GM18873 (cell line): ENCODE results near the gene LCK.
"Not testable (repeated sequence)": the region's sequence is repeated elsewhere in the genome, so short reads cannot be mapped to it uniquely, and the experiment has no call there.

ENCODE experiments used
- ATAC-seq: cut with Tn5 transposase; IDR thresholded peaks from one replicate; pipeline ENCODE4 v1.9.1; 2021; ENCODE audit warnings: mild to moderate bottlenecking, moderate library complexity, moderate number of reproducible peaks; ENCODE audit not compliant: unreplicated experiment, low FRiP score

Gene LCK

GRCh38 chr1:32239337-32239736 lies 11.7 kb upstream of the LCK start:
- no peak for ATAC-seq

GRCh38 chr1:32239790-32240139 lies 11.3 kb upstream of the LCK start:
- ATAC-seq, result no peak

- ATAC-seq, result no peak
Measured at GRCh38 chr1:32240140-32240951, 10.7 kb upstream of the LCK start.

- no peak for ATAC-seq
Measured at GRCh38 chr1:32241001-32241763, 9.9 kb upstream of the LCK start.

- no peak for ATAC-seq
Measured at GRCh38 chr1:32242341-32242851, 8.7 kb upstream of the LCK start.

- ATAC-seq, result no peak
Measured at GRCh38 chr1:32246888-32247273, 4.2 kb upstream of the LCK start, which contains the start of gene FAM167B. TSS of gene FAM167B (plus strand) at chr1:32247222. CDS start at chr1:32247422, 200 bp downstream.

- no peak for ATAC-seq
Measured at GRCh38 chr1:32247452-32247851, 3.6 kb upstream of the LCK start.

GRCh38 chr1:32247983-32248889 lies 2.8 kb upstream of the LCK start:
- no peak for ATAC-seq

- ATAC-seq, result peak; percentile 39
Measured at GRCh38 chr1:32249831-32250525, 1.1 kb upstream of the LCK start.

- ATAC-seq, result no peak
Measured at GRCh38 chr1:32255072-32256071, 4.3 kb downstream of the LCK start.

- ATAC-seq, result no peak
Measured at GRCh38 chr1:32256473-32257226, 5.6 kb downstream of the LCK start.

- no peak for ATAC-seq
Measured at GRCh38 chr1:32257227-32257508, 6.1 kb downstream of the LCK start.

GRCh38 chr1:32263236-32263593 lies 12.2 kb downstream of the LCK start:
- not testable (repeated sequence) for ATAC-seq

GRCh38 chr1:32263744-32264143 lies 12.7 kb downstream of the LCK start:
- ATAC-seq, result no peak

- no peak for ATAC-seq
Measured at GRCh38 chr1:32265846-32266245, 14.8 kb downstream of the LCK start.

GRCh38 chr1:32266921-32267591 lies 16.0 kb downstream of the LCK start:
- ATAC-seq, result no peak

GRCh38 chr1:32269744-32270143 lies 18.7 kb downstream of the LCK start:
- ATAC-seq, result no peak
